ENCODE results near the gene PON3. TPM values are rescaled to one million over a fixed set of nuclear protein-coding genes. Genes with fewer than 3 reads are reported as not detected.

PON3 gene
- total and polyA plus RNA-seq, 2 experiments from 2014 or later: 0.45 TPM; not detected in 1

DNA sequence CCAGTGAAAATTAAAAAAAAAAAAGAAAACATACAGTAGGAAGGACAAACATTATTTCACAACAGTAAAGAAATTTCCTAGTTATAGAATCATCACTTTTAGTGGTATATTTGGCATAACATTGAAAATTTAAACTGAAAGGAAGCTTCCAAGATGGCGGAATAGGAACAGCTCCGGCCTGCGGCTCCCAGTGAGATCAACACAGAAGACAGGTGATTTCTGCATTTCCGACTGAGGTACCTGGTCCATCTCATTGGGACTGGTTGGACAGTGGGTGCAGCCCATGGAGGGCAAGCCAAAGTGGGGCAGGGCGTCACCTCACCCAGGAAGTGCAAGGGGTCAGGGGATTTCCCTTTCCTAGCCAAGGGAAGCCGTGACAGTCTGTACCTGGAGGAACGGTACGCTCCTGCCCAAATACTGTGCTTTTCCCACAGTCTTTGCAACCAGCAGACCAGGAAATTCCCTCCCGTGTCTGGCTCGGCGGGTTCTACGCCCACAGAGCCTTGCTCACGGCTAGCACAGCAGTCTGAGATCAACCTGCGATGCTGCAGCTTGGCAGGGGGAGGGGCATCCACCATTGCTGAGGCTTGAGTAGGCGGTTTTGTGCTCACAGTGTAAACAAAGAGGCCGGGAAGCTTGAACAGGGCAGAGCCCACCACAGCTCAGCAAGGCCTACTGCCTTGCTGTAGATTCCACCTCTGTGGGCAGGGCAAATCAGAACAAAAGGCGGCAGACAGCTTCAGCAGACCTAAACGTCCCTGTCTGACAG, 19.4 kb downstream of the PON3 start:
- Histone ChIP-seq H3K9me2 (replicated peaks; ENCODE audit: insufficient read depth) (no peaks in the 10 kb centered on the region), H3K36me3 (replicated peaks; ENCODE audit: insufficient read depth, low read depth) (no peaks in the 10 kb centered on the region), H3K9me3 (ENCODE audit: low read depth) (no peaks in the 10 kb centered on the region), H3K27me3 (no peaks in the 10 kb centered on the region), H3K4me1 (ENCODE audit: insufficient read depth) (no peaks in the 10 kb centered on the region), H2AFZ (no peak overlapping the region), H4K20me1 (ENCODE audit: insufficient read depth, poor library complexity, severe bottlenecking) (no peaks in the 10 kb centered on the region), H3K4me3 (no peak overlapping the region), H3K79me2 (no peaks in the 10 kb centered on the region), H3K27ac (no peak overlapping the region), H3K4me2 (no peak overlapping the region)
- DNase-seq (ENCODE audit: low spot score): no peak
- 83% methylated on average over 18 of the region's 18 CpGs for WGBS (ENCODE audit: low lambda C conversion rate, missing lambda C conversion rate)
- TF ChIP-seq, protein P1, sequence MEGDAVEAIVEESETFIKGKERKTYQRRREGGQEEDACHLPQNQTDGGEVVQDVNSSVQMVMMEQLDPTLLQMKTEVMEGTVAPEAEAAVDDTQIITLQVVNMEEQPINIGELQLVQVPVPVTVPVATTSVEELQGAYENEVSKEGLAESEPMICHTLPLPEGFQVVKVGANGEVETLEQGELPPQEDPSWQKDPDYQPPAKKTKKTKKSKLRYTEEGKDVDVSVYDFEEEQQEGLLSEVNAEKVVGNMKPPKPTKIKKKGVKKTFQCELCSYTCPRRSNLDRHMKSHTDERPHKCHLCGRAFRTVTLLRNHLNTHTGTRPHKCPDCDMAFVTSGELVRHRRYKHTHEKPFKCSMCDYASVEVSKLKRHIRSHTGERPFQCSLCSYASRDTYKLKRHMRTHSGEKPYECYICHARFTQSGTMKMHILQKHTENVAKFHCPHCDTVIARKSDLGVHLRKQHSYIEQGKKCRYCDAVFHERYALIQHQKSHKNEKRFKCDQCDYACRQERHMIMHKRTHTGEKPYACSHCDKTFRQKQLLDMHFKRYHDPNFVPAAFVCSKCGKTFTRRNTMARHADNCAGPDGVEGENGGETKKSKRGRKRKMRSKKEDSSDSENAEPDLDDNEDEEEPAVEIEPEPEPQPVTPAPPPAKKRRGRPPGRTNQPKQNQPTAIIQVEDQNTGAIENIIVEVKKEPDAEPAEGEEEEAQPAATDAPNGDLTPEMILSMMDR (IDR thresholded peaks at IDR 0.05; ENCODE audit: poor library complexity): no peak
- TF ChIP-seq EZH2phosphoT487 (IDR thresholded peaks at IDR 0.05; ENCODE audit: low read depth, severe bottlenecking, unreplicated experiment) (no peak), EZH2 (IDR thresholded peaks at IDR 0.05; ENCODE audit: borderline replicate concordance) (no peak)

DNA sequence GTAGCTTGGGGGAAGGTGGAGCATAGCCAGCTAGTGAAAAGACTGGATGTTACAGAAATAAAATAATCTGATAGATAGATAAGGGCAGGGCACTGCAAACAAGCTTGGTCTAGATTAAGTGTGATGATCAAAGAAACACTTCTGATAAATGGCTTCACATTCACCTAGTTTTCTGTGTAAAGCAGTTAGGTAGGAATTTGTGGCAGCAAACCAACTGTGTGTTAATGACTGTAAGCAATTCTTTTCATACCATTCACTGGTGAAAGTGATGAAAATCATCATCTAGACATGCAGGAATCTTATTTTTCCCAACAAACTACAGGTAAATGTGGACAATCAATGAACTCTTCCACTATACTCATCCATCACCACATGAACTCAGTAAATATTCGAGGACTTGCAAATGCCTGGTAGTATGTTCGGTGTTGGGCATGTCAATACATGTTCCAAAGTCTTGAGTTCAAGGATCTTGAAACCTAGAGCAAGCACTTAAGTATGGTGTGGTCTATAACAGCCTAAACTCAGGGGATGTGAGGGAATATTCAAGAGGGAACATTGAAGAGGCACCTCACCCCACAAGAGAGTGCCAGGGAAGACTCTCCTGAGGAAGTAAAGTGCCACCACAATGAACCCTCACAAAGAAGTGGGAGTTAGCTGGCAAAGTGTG, 20.5 kb downstream of the PON3 start:
- Histone ChIP-seq H3K9me3 (ENCODE audit: low read depth) (no peaks in the 10 kb centered on the region), H3K27ac (no peak overlapping the region), H3K4me1 (ENCODE audit: insufficient read depth) (no peaks in the 10 kb centered on the region), H3K4me2 (no peak overlapping the region), H4K20me1 (ENCODE audit: insufficient read depth, poor library complexity, severe bottlenecking) (no peaks in the 10 kb centered on the region), H3K9me2 (replicated peaks; ENCODE audit: insufficient read depth) (no peaks in the 10 kb centered on the region), H3K27me3 (no peaks in the 10 kb centered on the region), H3K4me3 (no peak overlapping the region), H3K79me2 (no peaks in the 10 kb centered on the region), H3K36me3 (replicated peaks; ENCODE audit: insufficient read depth, low read depth) (no peaks in the 10 kb centered on the region), H2AFZ (no peak overlapping the region)
- 93% methylated on average over 2 of the region's 2 CpGs for WGBS (ENCODE audit: low lambda C conversion rate, missing lambda C conversion rate)
- no peak for DNase-seq (ENCODE audit: low spot score)
- no peak for TF ChIP-seq EZH2phosphoT487 (IDR thresholded peaks at IDR 0.05; ENCODE audit: low read depth, severe bottlenecking, unreplicated experiment)
- TF ChIP-seq, protein P1 (IDR thresholded peaks at IDR 0.05; ENCODE audit: poor library complexity): no peak
- TF ChIP-seq EZH2 (IDR thresholded peaks at IDR 0.05; ENCODE audit: borderline replicate concordance): no peak

DNA sequence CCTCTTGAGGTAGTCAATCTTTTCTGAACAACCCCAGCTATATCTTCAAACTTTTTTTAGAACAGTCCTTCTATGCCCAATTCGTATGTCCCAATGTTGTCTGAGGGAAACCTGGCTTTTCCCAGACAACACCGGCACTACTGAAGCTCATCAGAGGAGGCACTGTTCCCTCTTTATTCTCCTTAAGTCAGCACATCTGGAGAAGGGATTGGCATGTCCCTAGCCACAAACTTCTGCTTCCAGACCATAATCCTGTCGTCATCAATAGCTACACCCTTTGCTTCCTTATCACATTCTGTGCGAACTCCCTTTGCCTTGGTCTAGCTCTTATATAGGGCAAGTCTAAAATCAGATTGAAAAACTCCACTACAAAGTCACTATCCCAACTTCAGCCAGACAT, 22.9 kb downstream of the PON3 start:
- no peak for TF ChIP-seq EZH2 (IDR thresholded peaks at IDR 0.05; ENCODE audit: borderline replicate concordance)
- TF ChIP-seq, protein P1 (IDR thresholded peaks at IDR 0.05; ENCODE audit: poor library complexity): no peak
- TF ChIP-seq EZH2phosphoT487 (IDR thresholded peaks at IDR 0.05; ENCODE audit: low read depth, severe bottlenecking, unreplicated experiment): no peak
- Histone ChIP-seq H4K20me1 (ENCODE audit: insufficient read depth, poor library complexity, severe bottlenecking) (no peaks in the 10 kb centered on the region), H3K27me3 (no peaks in the 10 kb centered on the region), H3K9me2 (replicated peaks; ENCODE audit: insufficient read depth) (no peaks in the 10 kb centered on the region), H3K79me2 (no peaks in the 10 kb centered on the region), H3K4me3 (no peak overlapping the region), H2AFZ (no peak overlapping the region), H3K9me3 (ENCODE audit: low read depth) (no peaks in the 10 kb centered on the region), H3K27ac (no peak overlapping the region), H3K36me3 (replicated peaks; ENCODE audit: insufficient read depth, low read depth) (no peaks in the 10 kb centered on the region), H3K4me2 (no peak overlapping the region), H3K4me1 (ENCODE audit: insufficient read depth) (no peaks in the 10 kb centered on the region)
- DNase-seq (ENCODE audit: low spot score): no peak
- 91% methylated on average over 4 of the region's 4 CpGs for WGBS (ENCODE audit: low lambda C conversion rate, missing lambda C conversion rate)
